Transverse colon (tissue), 4 donors: ENCODE results near the gene NR3C2.

ENCODE experiments used
- CTCF ChIP-seq, 5 experiments: fragments of 200-600 bp in 3 of 5; fragments of 450-650 bp in 2 of 5; sonication (generic) in 3 of 5; IDR thresholded peaks; 1 replicate in 2 of 5; 2 replicates in 3 of 5; pipeline ENCODE4 v1.5.1; 2016 to 2017; ENCODE audit warnings: antibody characterized with exemption in 5 of 5, inconsistent platforms in 3 of 5, mild to moderate bottlenecking in 2 of 5, moderate library complexity in 1 of 5
- EP300 ChIP-seq: sonication (generic); formaldehyde crosslinking; IDR thresholded peaks from one replicate; pipeline ENCODE4 v1.6.1; 2017; ENCODE audit warnings: antibody characterized with exemption, low read depth
- POLR2AphosphoS5 ChIP-seq, 3 donors: sonication (generic); formaldehyde crosslinking; IDR thresholded peaks; one replicate each; pipeline ENCODE4 v1.6.1; 2016; ENCODE audit warnings: antibody characterized with exemption in 3 of 3

GRCh38 chr4:148477276-148477675 is 35.1 kb upstream of the NR3C2 start:
- TF ChIP-seq CTCF (IDR thresholded peaks at IDR 0.05) (no peak), POLR2AphosphoS5 (IDR thresholded peaks at IDR 0.05) (no peak), EP300 (no peak)
